OCI-LY1 (cell line): ENCODE results near the gene PSENEN.

ENCODE experiments used
- H2AFZ ChIP-seq: fragments of 200-600 bp; sonication (generic), shearing (Covaris generic); 2 replicates; pipeline ENCODE4 v1.6.0; 2014; ENCODE audit warnings: antibody characterized with exemption, mild to moderate bottlenecking, low read length
- H3F3A ChIP-seq: fragments of 200-600 bp; sonication (generic), shearing (Covaris generic); 2 replicates; pipeline ENCODE4 v1.6.0; 2014; ENCODE audit warnings: mild to moderate bottlenecking, antibody characterized with exemption, low read length, moderate library complexity; ENCODE audit not compliant: insufficient read depth
- H3K27ac ChIP-seq: fragments of 200-600 bp; sonication (generic); 2 replicates; pipeline ENCODE4 v1.5.1; 2014; ENCODE audit warnings: low read length, mixed run types, mild to moderate bottlenecking, low read depth; ENCODE audit not compliant: poor library complexity, severe bottlenecking
- H3K27me3 ChIP-seq: fragments of 200-600 bp; sonication (generic); 2 replicates; pipeline ENCODE4 v1.6.0; 2014; ENCODE audit warnings: antibody characterized with exemption, mild to moderate bottlenecking, low read length, moderate library complexity; ENCODE audit not compliant: insufficient read depth
- H3K36me3 ChIP-seq: fragments of 200-600 bp; sonication (generic); 2 replicates; pipeline ENCODE4 v1.6.1; 2014; ENCODE audit warnings: mild to moderate bottlenecking, antibody characterized with exemption, low read length, moderate library complexity, mixed read lengths; ENCODE audit not compliant: insufficient read depth
- H3K4me1 ChIP-seq: fragments of 200-600 bp; sonication (generic); 2 replicates; pipeline ENCODE4 v1.5.1; 2014; ENCODE audit warnings: mild to moderate bottlenecking, low read length, moderate library complexity; ENCODE audit not compliant: insufficient read depth, severe bottlenecking
- H3K4me2 ChIP-seq: fragments of 200-600 bp; sonication (generic), shearing (Covaris generic); 2 replicates; pipeline ENCODE4 v1.6.1; 2014; ENCODE audit warnings: low read length
- H3K4me3 ChIP-seq: fragments of 200-600 bp; sonication (generic); 2 replicates; pipeline ENCODE4 v1.5.1; 2014; ENCODE audit warnings: low read length, low read depth, mild to moderate bottlenecking, mixed read lengths; ENCODE audit not compliant: poor library complexity, severe bottlenecking
- H3K79me2 ChIP-seq: fragments of 200-600 bp; shearing (Covaris generic); 2 replicates; pipeline ENCODE4 v1.6.1; 2016; ENCODE audit warnings: mixed run types, low read length, mixed read lengths; ENCODE audit not compliant: insufficient read depth
- H3K9ac ChIP-seq: fragments of 200-600 bp; sonication (generic), shearing (Covaris generic); 2 replicates; pipeline ENCODE4 v1.6.1; 2014; ENCODE audit warnings: mild to moderate bottlenecking, low read length, mixed read lengths
- H3K9me2 ChIP-seq: fragments of 200-600 bp; sonication (generic), shearing (Covaris generic); 2 replicates; pipeline ENCODE4 v1.6.1; 2014; ENCODE audit warnings: low read depth, mild to moderate bottlenecking, low read length, mixed read lengths
- H3K9me3 ChIP-seq: fragments of 200-600 bp; shearing (Covaris generic); 2 replicates; pipeline ENCODE4 v1.6.1; 2014; ENCODE audit warnings: low read length, mixed read lengths
- H4K20me1 ChIP-seq: fragments of 200-600 bp; sonication (generic), shearing (Covaris generic); 2 replicates; pipeline ENCODE4 v1.6.0; 2016; ENCODE audit warnings: mild to moderate bottlenecking, low read length; ENCODE audit not compliant: insufficient read depth
- EZH2 ChIP-seq: fragments of 200-600 bp; sonication (generic), shearing (Covaris generic); IDR thresholded peaks from 2 replicates; pipeline ENCODE4 v1.8.0; 2017; ENCODE audit warnings: borderline replicate concordance, mixed run types, mild to moderate bottlenecking, antibody characterized with exemption, low read length, moderate library complexity, mixed read lengths
- TF ChIP-seq, protein P1 (sequence below): fragments of 200-600 bp; sonication (generic), shearing (Covaris generic); IDR thresholded peaks from 2 replicates; pipeline ENCODE4 v1.5.1; 2017; ENCODE audit warnings: mild to moderate bottlenecking, antibody characterized with exemption, low read length, moderate library complexity, mixed read lengths

The PSENEN gene

DNA sequence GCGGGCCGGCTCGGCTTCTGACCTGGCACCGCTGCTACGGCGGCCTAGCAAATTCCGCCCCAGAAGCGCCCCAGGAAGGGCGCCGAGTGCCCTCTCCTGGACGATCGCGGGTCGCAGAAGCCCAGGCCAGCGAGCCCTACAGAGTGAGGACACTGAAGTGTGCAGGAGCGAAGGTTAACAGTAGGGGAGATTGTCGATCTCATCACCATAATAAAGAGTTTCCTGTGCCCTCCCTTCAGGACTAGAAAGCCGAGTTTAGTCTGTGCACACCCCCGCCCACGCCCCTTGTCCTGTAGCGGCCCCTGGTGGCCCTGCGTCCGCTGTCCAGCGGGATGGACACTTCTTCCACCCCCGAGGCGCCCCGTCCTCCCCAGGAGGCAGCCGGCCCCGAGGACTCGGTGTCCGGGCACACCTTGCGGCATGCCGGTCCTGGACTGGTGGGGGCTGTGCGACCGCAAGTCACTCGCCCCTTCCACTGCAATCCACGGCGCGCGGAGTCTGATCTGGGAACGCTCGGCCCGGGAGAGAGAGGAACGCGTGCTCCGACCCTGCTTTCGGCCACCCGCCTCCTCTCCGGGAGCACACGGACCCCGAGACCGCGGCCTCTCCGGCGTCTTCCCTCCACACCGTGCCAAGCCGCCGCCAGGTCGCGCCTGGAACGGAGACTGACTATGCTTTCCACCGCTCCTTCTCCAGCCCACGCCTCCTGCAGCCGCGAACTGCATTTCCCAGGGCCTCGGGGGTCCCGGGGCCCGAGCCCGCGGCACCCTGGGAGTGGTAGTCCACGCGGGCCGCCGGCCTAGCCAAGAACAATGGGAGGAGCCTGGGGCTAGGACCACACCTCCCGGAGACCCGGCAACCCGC is 28.4 kb upstream of the PSENEN start:
- peaks cover 8% of the 10 kb centered on the region for H3K79me2 ChIP-seq
- H3K36me3 ChIP-seq, result peaks cover 21% of the 10 kb centered on the region; the same call in 1 of the 2 replicates
- H3K27me3 ChIP-seq, result peaks cover 3% of the 10 kb centered on the region; the same call in 1 of the 2 replicates
- no peak overlapping the region for H2AFZ ChIP-seq
- no peaks in the 10 kb centered on the region for H3K9me2 ChIP-seq
- H3F3A ChIP-seq, result no peaks in the 10 kb centered on the region
- peak overlapping the region; percentile 66 for H3K4me3 ChIP-seq
- TF ChIP-seq EZH2, result no peak
- TF ChIP-seq, protein P1, sequence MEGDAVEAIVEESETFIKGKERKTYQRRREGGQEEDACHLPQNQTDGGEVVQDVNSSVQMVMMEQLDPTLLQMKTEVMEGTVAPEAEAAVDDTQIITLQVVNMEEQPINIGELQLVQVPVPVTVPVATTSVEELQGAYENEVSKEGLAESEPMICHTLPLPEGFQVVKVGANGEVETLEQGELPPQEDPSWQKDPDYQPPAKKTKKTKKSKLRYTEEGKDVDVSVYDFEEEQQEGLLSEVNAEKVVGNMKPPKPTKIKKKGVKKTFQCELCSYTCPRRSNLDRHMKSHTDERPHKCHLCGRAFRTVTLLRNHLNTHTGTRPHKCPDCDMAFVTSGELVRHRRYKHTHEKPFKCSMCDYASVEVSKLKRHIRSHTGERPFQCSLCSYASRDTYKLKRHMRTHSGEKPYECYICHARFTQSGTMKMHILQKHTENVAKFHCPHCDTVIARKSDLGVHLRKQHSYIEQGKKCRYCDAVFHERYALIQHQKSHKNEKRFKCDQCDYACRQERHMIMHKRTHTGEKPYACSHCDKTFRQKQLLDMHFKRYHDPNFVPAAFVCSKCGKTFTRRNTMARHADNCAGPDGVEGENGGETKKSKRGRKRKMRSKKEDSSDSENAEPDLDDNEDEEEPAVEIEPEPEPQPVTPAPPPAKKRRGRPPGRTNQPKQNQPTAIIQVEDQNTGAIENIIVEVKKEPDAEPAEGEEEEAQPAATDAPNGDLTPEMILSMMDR, result peak; percentile 85
- H4K20me1 ChIP-seq, result no peaks in the 10 kb centered on the region
- no peak overlapping the region for H3K27ac ChIP-seq
- H3K4me1 ChIP-seq, result peaks cover 22% of the 10 kb centered on the region
- H3K9ac ChIP-seq, result peak overlapping the region; percentile 61
- no peaks in the 10 kb centered on the region for H3K9me3 ChIP-seq
- H3K4me2 ChIP-seq, result peak overlapping the region; percentile 73

DNA sequence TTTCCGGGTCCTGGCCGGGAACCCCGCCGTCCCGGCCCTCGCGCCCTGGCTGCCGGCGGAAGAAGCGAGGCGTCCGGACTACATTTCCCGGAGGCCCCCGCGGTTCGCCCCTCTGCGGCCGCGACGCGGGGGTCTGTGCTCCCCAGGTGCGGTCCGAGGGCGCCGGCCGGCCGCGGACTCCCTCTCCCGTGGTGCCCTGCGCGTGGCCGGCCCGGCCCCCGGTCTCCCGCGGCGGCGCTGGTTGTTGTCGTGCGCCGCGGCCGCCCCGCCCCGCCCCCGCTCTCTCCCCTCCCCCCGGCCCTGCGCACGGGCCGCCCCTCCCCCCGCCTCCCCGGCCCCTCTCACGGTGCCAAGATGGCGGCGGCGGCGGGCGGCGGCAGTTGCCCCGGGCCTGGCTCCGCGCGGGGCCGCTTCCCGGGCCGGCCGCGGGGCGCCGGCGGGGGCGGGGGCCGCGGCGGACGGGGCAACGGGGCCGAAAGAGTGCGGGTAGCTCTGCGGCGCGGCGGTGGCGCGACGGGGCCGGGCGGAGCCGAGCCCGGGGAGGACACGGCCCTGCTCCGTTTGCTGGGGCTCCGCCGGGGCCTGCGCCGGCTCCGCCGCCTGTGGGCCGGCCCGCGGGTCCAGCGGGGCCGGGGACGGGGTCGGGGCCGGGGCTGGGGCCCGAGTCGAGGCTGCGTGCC is 27.6 kb upstream of the PSENEN start, which contains the start of gene KMT2B:
TSS of gene KMT2B (plus strand) at position 339 of the 680 bp plus-strand sequence. CDS start at position 355, 16 bp downstream.
- H3K4me2 ChIP-seq, result peak within 1 kb of the TSS; percentile 84
- H3F3A ChIP-seq, result no peaks in the 10 kb centered on the region
- H3K9ac ChIP-seq, result peak within 1 kb of the TSS; percentile 83
- H3K9me2 ChIP-seq, result no peaks in the 10 kb centered on the region
- peaks cover 3% of the 10 kb centered on the region; the same call in 1 of the 2 replicates for H3K27me3 ChIP-seq
- H3K4me1 ChIP-seq, result peaks cover 22% of the 10 kb centered on the region
- H2AFZ ChIP-seq, result no peak within 1 kb of the TSS
- H4K20me1 ChIP-seq, result no peaks in the 10 kb centered on the region
- no peaks in the 10 kb centered on the region for H3K9me3 ChIP-seq
- peaks cover 28% of the 10 kb centered on the region for H3K36me3 ChIP-seq
- no peak for TF ChIP-seq EZH2
- TF ChIP-seq, protein P1, result no peak
- peak within 1 kb of the TSS; percentile 77 for H3K4me3 ChIP-seq
- H3K79me2 ChIP-seq, result peaks cover 8% of the 10 kb centered on the region
- no peak within 1 kb of the TSS for H3K27ac ChIP-seq

DNA sequence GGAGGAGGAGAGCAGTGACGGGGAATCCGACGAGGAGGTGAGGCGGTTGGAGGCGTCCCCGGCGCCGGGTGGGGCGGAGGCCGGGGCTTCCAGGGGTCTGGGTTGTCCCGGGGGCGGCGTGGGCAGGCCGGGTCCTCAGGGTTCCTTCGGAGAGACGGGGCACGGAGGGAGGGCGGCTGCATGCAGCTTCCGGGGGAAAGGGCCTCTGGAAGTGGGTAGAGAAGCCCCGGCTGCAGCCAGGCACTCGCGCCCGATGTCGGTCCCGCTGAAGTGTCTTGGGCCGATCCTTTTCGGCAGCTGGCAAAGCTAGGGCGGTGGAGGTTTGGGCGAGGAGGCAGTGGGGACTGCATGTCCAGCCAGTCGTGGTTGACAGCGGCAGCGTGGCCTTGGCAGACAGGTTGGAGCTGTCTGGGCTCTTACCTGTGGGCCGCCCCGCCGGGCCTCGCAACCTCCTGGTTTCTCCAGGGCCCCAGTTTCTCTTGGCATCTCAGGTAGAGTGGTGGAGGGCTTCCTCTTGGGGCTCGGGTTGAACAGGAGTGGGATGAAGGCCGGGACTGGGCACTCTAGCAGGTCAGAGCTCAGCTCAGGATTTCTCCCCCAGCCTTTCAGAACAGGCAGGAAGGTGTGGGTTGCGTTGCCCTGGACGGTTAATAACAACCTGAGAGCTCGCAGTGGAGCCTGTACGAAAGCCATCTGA is 27.0 kb upstream of the PSENEN start:
- H3K79me2 ChIP-seq, result peaks cover 8% of the 10 kb centered on the region
- H2AFZ ChIP-seq, result no peak overlapping the region

More for the DNA sequence above, 27.0 kb upstream of the PSENEN start:
- Histone ChIP-seq H3K9ac (peak overlapping the region; percentile 83), H3K27me3 (peaks cover 3% of the 10 kb centered on the region; the same call in 1 of the 2 replicates), H3K27ac (no peak overlapping the region), H3K9me3 (no peaks in the 10 kb centered on the region), H3K4me2 (peak overlapping the region; percentile 84), H4K20me1 (no peaks in the 10 kb centered on the region), H3F3A (no peaks in the 10 kb centered on the region), H3K36me3 (peaks cover 35% of the 10 kb centered on the region), H3K9me2 (no peaks in the 10 kb centered on the region), H3K4me3 (peak overlapping the region; percentile 77), H3K4me1 (peaks cover 22% of the 10 kb centered on the region)
- TF ChIP-seq, protein P1, result no peak
- no peak for TF ChIP-seq EZH2
